Measurements from ENCODE around the gene CYYR1.

CYYR1 gene

GRCh38 chr21:26513212-26513611 is 59.9 kb downstream of the CYYR1 start:
- peaks cover 0 to 4% of the 10 kb centered on the region in 2 donors for H3K4me1 ChIP-seq (ENCODE audit: control insufficient read depth in 2 of 2, insufficient read depth in 1 of 2, low read depth in 1 of 2, low read length in 2 of 2)
- no CpG with 5 or more reads among the region's 1 CpG for WGBS, 2 donors (ENCODE audit: extremely low coverage in 2 of 2, insufficient read length in 2 of 2, insufficient replicate concordance in 1 of 2)
- no peak overlapping the region for H3K4ac ChIP-seq (ENCODE audit: low read length)
- no peak overlapping the region for H3K23ac ChIP-seq (ENCODE audit: low read depth, low read length, poor library complexity)
- H2BK120ac ChIP-seq (ENCODE audit: low read depth, low read length): no peak overlapping the region
- H3K36me3 ChIP-seq (replicated peaks in 1 of 2; ENCODE audit: control insufficient read depth in 2 of 2, insufficient read depth in 2 of 2, low read length in 2 of 2): no peaks in the 10 kb centered on the region
- no peak overlapping the region for H4K91ac ChIP-seq (ENCODE audit: low read depth, low read length, poor library complexity)
- no peak overlapping the region for H4K8ac ChIP-seq (ENCODE audit: low read depth, low read length)
- H2BK15ac ChIP-seq (ENCODE audit: low read length): no peak overlapping the region
- no peak overlapping the region for H2AFZ ChIP-seq (ENCODE audit: low read length)
- H3K4me3 ChIP-seq (ENCODE audit: low read length in 2 of 2): no peak overlapping the region
- no peak overlapping the region for H3K14ac ChIP-seq (ENCODE audit: low read length)
- no peak overlapping the region for H3K18ac ChIP-seq (ENCODE audit: low read length)
- no peak overlapping the region for H3K4me2 ChIP-seq (ENCODE audit: insufficient read depth, low read length, poor library complexity, severe bottlenecking)
- no peak for DNase-seq (ENCODE audit: low spot score)
- no peaks in the 10 kb centered on the region for H3K27me3 ChIP-seq (ENCODE audit: control insufficient read depth in 3 of 3, insufficient read depth in 3 of 3, low read depth in 1 of 3, low read length in 3 of 3)
- no peak overlapping the region for H3K9ac ChIP-seq (ENCODE audit: low read depth, low read length, poor library complexity)
- H2AK5ac ChIP-seq (ENCODE audit: low read depth, low read length): no peak overlapping the region
- H3K27ac ChIP-seq (replicated peaks; ENCODE audit: low read length): no peak overlapping the region
- H2BK12ac ChIP-seq (ENCODE audit: low read length): no peak overlapping the region
- peaks cover 0 to 4% of the 10 kb centered on the region in 2 donors for H3K9me3 ChIP-seq (replicated peaks in 1 of 2; ENCODE audit: control insufficient read depth in 2 of 2, insufficient read depth in 1 of 2, low read depth in 1 of 2, low read length in 2 of 2)
- H3K79me1 ChIP-seq (ENCODE audit: low read depth, low read length): no peaks in the 10 kb centered on the region
- no peak overlapping the region for H2BK5ac ChIP-seq (ENCODE audit: low read length)

GRCh38 chr21:26512664-26513063 is 60.4 kb downstream of the CYYR1 start:
- no peaks in the 10 kb centered on the region for H3K9me3 ChIP-seq (replicated peaks in 1 of 2; ENCODE audit: control insufficient read depth in 2 of 2, insufficient read depth in 1 of 2, low read depth in 1 of 2, low read length in 2 of 2)
- no peaks in the 10 kb centered on the region for H3K36me3 ChIP-seq (replicated peaks in 1 of 2; ENCODE audit: control insufficient read depth in 2 of 2, insufficient read depth in 2 of 2, low read length in 2 of 2)
- H4K8ac ChIP-seq (ENCODE audit: low read depth, low read length): no peak overlapping the region
- no peak overlapping the region for H3K27ac ChIP-seq (replicated peaks; ENCODE audit: low read length)
- no peak overlapping the region for H3K18ac ChIP-seq (ENCODE audit: low read length)
- no peak overlapping the region for H2BK12ac ChIP-seq (ENCODE audit: low read length)
- H2AFZ ChIP-seq (ENCODE audit: low read length): no peak overlapping the region
- H3K4me2 ChIP-seq (ENCODE audit: insufficient read depth, low read length, poor library complexity, severe bottlenecking): no peak overlapping the region
- no peak for DNase-seq (ENCODE audit: low spot score)
- no peak overlapping the region for H3K14ac ChIP-seq (ENCODE audit: low read length)
- no peak overlapping the region for H2BK120ac ChIP-seq (ENCODE audit: low read depth, low read length)
- no peaks in the 10 kb centered on the region for H3K27me3 ChIP-seq (ENCODE audit: control insufficient read depth in 3 of 3, insufficient read depth in 3 of 3, low read depth in 1 of 3, low read length in 3 of 3)
- no peak overlapping the region for H3K4me3 ChIP-seq (ENCODE audit: low read length in 2 of 2)
- H2AK5ac ChIP-seq (ENCODE audit: low read depth, low read length): no peak overlapping the region
- H3K4ac ChIP-seq (ENCODE audit: low read length): no peak overlapping the region
- H3K9ac ChIP-seq (ENCODE audit: low read depth, low read length, poor library complexity): no peak overlapping the region
- no peak overlapping the region for H2BK15ac ChIP-seq (ENCODE audit: low read length)
- H3K79me1 ChIP-seq (ENCODE audit: low read depth, low read length): no peaks in the 10 kb centered on the region
- H3K23ac ChIP-seq (ENCODE audit: low read depth, low read length, poor library complexity): no peak overlapping the region
- peaks cover 0 to 4% of the 10 kb centered on the region in 2 donors for H3K4me1 ChIP-seq (ENCODE audit: control insufficient read depth in 2 of 2, insufficient read depth in 1 of 2, low read depth in 1 of 2, low read length in 2 of 2)
- WGBS, 2 donors (ENCODE audit: extremely low coverage in 2 of 2, insufficient read length in 2 of 2, insufficient replicate concordance in 1 of 2): no CpG with 5 or more reads among the region's 5 CpGs
- no peak overlapping the region for H4K91ac ChIP-seq (ENCODE audit: low read depth, low read length, poor library complexity)
- no peak overlapping the region for H2BK5ac ChIP-seq (ENCODE audit: low read length)

- Histone ChIP-seq H3K36me3 (replicated peaks in 1 of 2; ENCODE audit: control insufficient read depth in 2 of 2, insufficient read depth in 2 of 2, low read length in 2 of 2) (no peaks in the 10 kb centered on the region), H3K4me2 (ENCODE audit: insufficient read depth, low read length, poor library complexity, severe bottlenecking) (no peak overlapping the region), H2BK15ac (ENCODE audit: low read length) (no peak overlapping the region), H3K4me3 (ENCODE audit: low read length in 2 of 2) (no peak overlapping the region), H3K9ac (ENCODE audit: low read depth, low read length, poor library complexity) (no peak overlapping the region), H3K27ac (replicated peaks; ENCODE audit: low read length) (no peak overlapping the region), H2BK5ac (ENCODE audit: low read length) (no peak overlapping the region), H3K4me1 (ENCODE audit: control insufficient read depth in 2 of 2, insufficient read depth in 1 of 2, low read depth in 1 of 2, low read length in 2 of 2) (peaks cover 0 to 4% of the 10 kb centered on the region in 2 donors), H4K91ac (ENCODE audit: low read depth, low read length, poor library complexity) (no peak overlapping the region), H2BK12ac (ENCODE audit: low read length) (no peak overlapping the region), H2BK120ac (ENCODE audit: low read depth, low read length) (no peak overlapping the region), H3K27me3 (ENCODE audit: control insufficient read depth in 3 of 3, insufficient read depth in 3 of 3, low read depth in 1 of 3, low read length in 3 of 3) (no peaks in the 10 kb centered on the region), H3K79me1 (ENCODE audit: low read depth, low read length) (no peaks in the 10 kb centered on the region), H3K4ac (ENCODE audit: low read length) (no peak overlapping the region), H2AFZ (ENCODE audit: low read length) (no peak overlapping the region), H3K9me3 (replicated peaks in 1 of 2; ENCODE audit: control insufficient read depth in 2 of 2, insufficient read depth in 1 of 2, low read depth in 1 of 2, low read length in 2 of 2) (no peaks in the 10 kb centered on the region), H3K18ac (ENCODE audit: low read length) (no peak overlapping the region), H3K23ac (ENCODE audit: low read depth, low read length, poor library complexity) (no peak overlapping the region), H2AK5ac (ENCODE audit: low read depth, low read length) (no peak overlapping the region), H3K14ac (ENCODE audit: low read length) (no peak overlapping the region), H4K8ac (ENCODE audit: low read depth, low read length) (no peak overlapping the region)
- WGBS, 2 donors (ENCODE audit: extremely low coverage in 2 of 2, insufficient read length in 2 of 2, insufficient replicate concordance in 1 of 2): no CpG with 5 or more reads among the region's 2 CpGs
- no peak for DNase-seq (ENCODE audit: low spot score)
Measured at GRCh38 chr21:26508903-26509302, 64.2 kb downstream of the CYYR1 start.

- Histone ChIP-seq H3K27ac (replicated peaks; ENCODE audit: low read length) (no peak overlapping the region), H2BK120ac (ENCODE audit: low read depth, low read length) (no peak overlapping the region), H2BK12ac (ENCODE audit: low read length) (no peak overlapping the region), H3K23ac (ENCODE audit: low read depth, low read length, poor library complexity) (no peak overlapping the region), H3K4me3 (ENCODE audit: low read length in 2 of 2) (no peak overlapping the region), H3K18ac (ENCODE audit: low read length) (no peak overlapping the region), H3K9ac (ENCODE audit: low read depth, low read length, poor library complexity) (no peak overlapping the region), H4K8ac (ENCODE audit: low read depth, low read length) (no peak overlapping the region), H2AFZ (ENCODE audit: low read length) (no peak overlapping the region), H3K4me1 (ENCODE audit: control insufficient read depth in 2 of 2, insufficient read depth in 1 of 2, low read depth in 1 of 2, low read length in 2 of 2) (no peaks in the 10 kb centered on the region), H2AK5ac (ENCODE audit: low read depth, low read length) (no peak overlapping the region), H3K79me1 (ENCODE audit: low read depth, low read length) (no peaks in the 10 kb centered on the region), H3K14ac (ENCODE audit: low read length) (no peak overlapping the region), H3K27me3 (ENCODE audit: control insufficient read depth in 3 of 3, insufficient read depth in 3 of 3, low read depth in 1 of 3, low read length in 3 of 3) (no peaks in the 10 kb centered on the region), H3K4me2 (ENCODE audit: insufficient read depth, low read length, poor library complexity, severe bottlenecking) (no peak overlapping the region), H3K4ac (ENCODE audit: low read length) (no peak overlapping the region), H4K91ac (ENCODE audit: low read depth, low read length, poor library complexity) (no peak overlapping the region), H3K9me3 (replicated peaks in 1 of 2; ENCODE audit: control insufficient read depth in 2 of 2, insufficient read depth in 1 of 2, low read depth in 1 of 2, low read length in 2 of 2) (no peaks in the 10 kb centered on the region), H2BK5ac (ENCODE audit: low read length) (no peak overlapping the region), H2BK15ac (ENCODE audit: low read length) (no peak overlapping the region), H3K36me3 (replicated peaks in 1 of 2; ENCODE audit: control insufficient read depth in 2 of 2, insufficient read depth in 2 of 2, low read length in 2 of 2) (no peaks in the 10 kb centered on the region)
- no CpG with 5 or more reads among the region's 1 CpG for WGBS, 2 donors (ENCODE audit: extremely low coverage in 2 of 2, insufficient read length in 2 of 2, insufficient replicate concordance in 1 of 2)
- DNase-seq (ENCODE audit: low spot score): no peak
Measured at GRCh38 chr21:26506956-26507355, 66.1 kb downstream of the CYYR1 start.

Data from neuronal stem cell (in vitro differentiated cells).